ENCODE results near the gene GPC6. TPM values are rescaled to one million over a fixed set of nuclear protein-coding genes. Genes with fewer than 3 reads are reported as not detected.

GPC6 gene
- total RNA-seq, 1 experiment from 2014 or later: not detected

- BruUV-seq (replicated peaks): no TSS peak
- Mint-ChIP-seq H3K27ac (ENCODE audit: unreplicated experiment) (no peak overlapping the region), H3K4me1 (ENCODE audit: low read depth, unreplicated experiment) (no peaks in the 10 kb centered on the region), H3K27me3 (ENCODE audit: unreplicated experiment) (no peaks in the 10 kb centered on the region), H3K36me3 (ENCODE audit: insufficient read depth, unreplicated experiment) (no peaks in the 10 kb centered on the region), H3K9me3 (ENCODE audit: low read depth, unreplicated experiment) (peaks cover 3% of the 10 kb centered on the region), H3K4me3 (ENCODE audit: low read depth, unreplicated experiment) (no peak overlapping the region)
- CTCF ChIA-PET: no interaction called here
- TF ChIP-seq CTCF (IDR thresholded peaks at IDR 0.05; ENCODE audit: unreplicated experiment): no peak
- DNase-seq: no peak
- intact Hi-C loops (cut with micrococcal nuclease; ENCODE audit: unreplicated experiment): no loop called here
These were observed 943.6 kb downstream of the GPC6 start for GRCh38 chr13:94170145-94170571.

- Mint-ChIP-seq H3K27ac (ENCODE audit: unreplicated experiment) (no peak overlapping the region), H3K36me3 (ENCODE audit: insufficient read depth, unreplicated experiment) (no peaks in the 10 kb centered on the region), H3K4me3 (ENCODE audit: low read depth, unreplicated experiment) (no peak overlapping the region), H3K4me1 (ENCODE audit: low read depth, unreplicated experiment) (no peaks in the 10 kb centered on the region), H3K27me3 (ENCODE audit: unreplicated experiment) (no peaks in the 10 kb centered on the region), H3K9me3 (ENCODE audit: low read depth, unreplicated experiment) (peaks cover 1% of the 10 kb centered on the region)
- intact Hi-C loops (cut with micrococcal nuclease; ENCODE audit: unreplicated experiment): no loop called here
- CTCF ChIA-PET: no interaction called here
- no TSS peak for BruUV-seq (replicated peaks)
- DNase-seq: no peak
- no peak for TF ChIP-seq CTCF (IDR thresholded peaks at IDR 0.05; ENCODE audit: unreplicated experiment)
These were observed 945.8 kb downstream of the GPC6 start for GRCh38 chr13:94172416-94172815.

GRCh38 chr13:94173312-94173854 is 946.8 kb downstream of the GPC6 start:
- Mint-ChIP-seq H3K9me3 (ENCODE audit: low read depth, unreplicated experiment) (no peaks in the 10 kb centered on the region), H3K27ac (ENCODE audit: unreplicated experiment) (no peak overlapping the region), H3K4me3 (ENCODE audit: low read depth, unreplicated experiment) (no peak overlapping the region), H3K36me3 (ENCODE audit: insufficient read depth, unreplicated experiment) (no peaks in the 10 kb centered on the region), H3K4me1 (ENCODE audit: low read depth, unreplicated experiment) (no peaks in the 10 kb centered on the region), H3K27me3 (ENCODE audit: unreplicated experiment) (no peaks in the 10 kb centered on the region)
- no peak for TF ChIP-seq CTCF (IDR thresholded peaks at IDR 0.05; ENCODE audit: unreplicated experiment)
- no TSS peak for BruUV-seq (replicated peaks)
- no peak for DNase-seq
- CTCF ChIA-PET: no interaction called here
- intact Hi-C loops (cut with micrococcal nuclease; ENCODE audit: unreplicated experiment): no loop called here

GRCh38 chr13:94174009-94174408 is 947.4 kb downstream of the GPC6 start:
- TF ChIP-seq CTCF (IDR thresholded peaks at IDR 0.05; ENCODE audit: unreplicated experiment): no peak
- no peaks in the 10 kb centered on the region for H3K4me1 Mint-ChIP-seq (ENCODE audit: low read depth, unreplicated experiment)
- no peak for DNase-seq
- intact Hi-C loops (cut with micrococcal nuclease; ENCODE audit: unreplicated experiment): no loop called here
- H3K36me3 Mint-ChIP-seq (ENCODE audit: insufficient read depth, unreplicated experiment): no peaks in the 10 kb centered on the region
- no peak overlapping the region for H3K27ac Mint-ChIP-seq (ENCODE audit: unreplicated experiment)
- H3K4me3 Mint-ChIP-seq (ENCODE audit: low read depth, unreplicated experiment): no peak overlapping the region
- H3K9me3 Mint-ChIP-seq (ENCODE audit: low read depth, unreplicated experiment): no peaks in the 10 kb centered on the region
- no peaks in the 10 kb centered on the region for H3K27me3 Mint-ChIP-seq (ENCODE audit: unreplicated experiment)
- BruUV-seq (replicated peaks): no TSS peak
- CTCF ChIA-PET: no interaction called here

All from Calu3 (cell line).